Measurements from ENCODE around the gene SLC25A20. TPM values are rescaled to one million over a fixed set of nuclear protein-coding genes. Genes with fewer than 3 reads are reported as not detected.

The SLC25A20 gene
- total RNA-seq, 2 experiments from 2014 or later, result 14.8 to 16.8 TPM

DNA sequence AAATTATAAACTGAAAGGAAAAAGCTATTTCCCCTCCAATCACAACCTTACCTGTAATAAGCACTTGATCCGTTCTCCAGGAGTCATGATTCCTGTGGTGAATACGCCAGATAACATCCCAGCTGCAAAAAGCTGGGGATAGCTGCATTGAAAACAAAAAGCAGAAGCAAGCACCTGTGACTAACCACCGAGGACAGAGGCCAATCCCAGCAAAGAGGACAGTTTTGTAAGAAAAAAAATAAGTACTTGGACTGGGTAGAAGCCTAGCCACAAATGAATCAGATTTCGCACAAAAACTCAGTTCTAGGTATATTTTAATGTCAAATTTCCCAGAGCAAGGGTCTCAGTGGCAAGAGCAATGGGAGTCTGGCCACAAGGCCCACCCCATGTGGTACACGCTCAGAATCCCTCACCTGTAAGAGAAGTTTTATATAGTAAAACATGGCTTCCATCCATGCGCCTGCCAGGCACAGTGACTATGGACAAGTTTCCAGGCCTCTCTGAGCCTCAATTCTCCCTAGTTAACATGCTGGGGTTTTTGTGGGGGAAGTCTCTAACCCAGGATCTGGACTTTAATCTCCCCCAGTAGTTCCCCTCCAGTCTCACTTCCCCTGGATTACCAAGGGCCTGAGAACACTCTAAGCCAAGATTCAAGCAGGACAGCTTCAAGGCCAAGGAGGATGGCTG is 19.2 kb downstream of the SLC25A20 start:
- Mint-ChIP-seq H3K27ac (no peak overlapping the region), H3K36me3 (ENCODE audit: low read depth) (peaks cover 10% of the 10 kb centered on the region), H3K4me3 (no peak overlapping the region), H3K4me1 (ENCODE audit: low read depth) (no peaks in the 10 kb centered on the region), H3K9me3 (no peaks in the 10 kb centered on the region), H3K27me3 (no peaks in the 10 kb centered on the region)
- ChIA-PET POLR2A (interaction anchor here (0.6 kb wide), 1 partner anchor 177 kb away, joined by 3 read pairs; no protein-coding TSS in a partner anchor), CTCF (no interaction called here)
- TF ChIP-seq, protein P1, sequence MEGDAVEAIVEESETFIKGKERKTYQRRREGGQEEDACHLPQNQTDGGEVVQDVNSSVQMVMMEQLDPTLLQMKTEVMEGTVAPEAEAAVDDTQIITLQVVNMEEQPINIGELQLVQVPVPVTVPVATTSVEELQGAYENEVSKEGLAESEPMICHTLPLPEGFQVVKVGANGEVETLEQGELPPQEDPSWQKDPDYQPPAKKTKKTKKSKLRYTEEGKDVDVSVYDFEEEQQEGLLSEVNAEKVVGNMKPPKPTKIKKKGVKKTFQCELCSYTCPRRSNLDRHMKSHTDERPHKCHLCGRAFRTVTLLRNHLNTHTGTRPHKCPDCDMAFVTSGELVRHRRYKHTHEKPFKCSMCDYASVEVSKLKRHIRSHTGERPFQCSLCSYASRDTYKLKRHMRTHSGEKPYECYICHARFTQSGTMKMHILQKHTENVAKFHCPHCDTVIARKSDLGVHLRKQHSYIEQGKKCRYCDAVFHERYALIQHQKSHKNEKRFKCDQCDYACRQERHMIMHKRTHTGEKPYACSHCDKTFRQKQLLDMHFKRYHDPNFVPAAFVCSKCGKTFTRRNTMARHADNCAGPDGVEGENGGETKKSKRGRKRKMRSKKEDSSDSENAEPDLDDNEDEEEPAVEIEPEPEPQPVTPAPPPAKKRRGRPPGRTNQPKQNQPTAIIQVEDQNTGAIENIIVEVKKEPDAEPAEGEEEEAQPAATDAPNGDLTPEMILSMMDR (IDR thresholded peaks at IDR 0.05), result no peak
- ATAC-seq, result no peak
- intact Hi-C loops (cut with micrococcal nuclease), result no loop called here
- no peak for DNase-seq

GRCh38 chr3:48877671-48878070 is 21.0 kb downstream of the SLC25A20 start:
- Mint-ChIP-seq H3K27me3 (no peaks in the 10 kb centered on the region), H3K4me3 (no peak overlapping the region), H3K36me3 (ENCODE audit: low read depth) (peaks cover 7% of the 10 kb centered on the region), H3K9me3 (no peaks in the 10 kb centered on the region), H3K4me1 (ENCODE audit: low read depth) (no peaks in the 10 kb centered on the region), H3K27ac (no peak overlapping the region)
- intact Hi-C loops (cut with micrococcal nuclease), result no loop called here
- CTCF ChIA-PET, result no interaction called here
- POLR2A ChIA-PET, result no interaction called here
- ATAC-seq (no peak), DNase-seq (no peak)
- TF ChIP-seq, protein P1 (IDR thresholded peaks at IDR 0.05), result no peak

- ATAC-seq (no peak), DNase-seq (no peak)
- H3K27me3 Mint-ChIP-seq, result no peaks in the 10 kb centered on the region
- no peak overlapping the region for H3K27ac Mint-ChIP-seq
- CTCF ChIA-PET, result interaction anchor here (0.7 to 1.3 kb wide), 2 partner anchors 67 to 123 kb away, joined by 4 read pairs; no protein-coding TSS in a partner anchor
- H3K4me3 Mint-ChIP-seq, result no peak overlapping the region
- intact Hi-C loops (cut with micrococcal nuclease), result no loop called here
- POLR2A ChIA-PET, result no interaction called here
- peaks cover 12% of the 10 kb centered on the region for H3K36me3 Mint-ChIP-seq (ENCODE audit: low read depth)
- no peaks in the 10 kb centered on the region for H3K4me1 Mint-ChIP-seq (ENCODE audit: low read depth)
- no peaks in the 10 kb centered on the region for H3K9me3 Mint-ChIP-seq
- TF ChIP-seq, protein P1 (IDR thresholded peaks at IDR 0.05), result no peak
Measured at GRCh38 chr3:48863122-48863521, 35.6 kb downstream of the SLC25A20 start.

GRCh38 chr3:48859206-48859605 is 39.5 kb downstream of the SLC25A20 start:
- ATAC-seq (no peak), DNase-seq (no peak)
- Mint-ChIP-seq H3K9me3 (no peaks in the 10 kb centered on the region), H3K27me3 (no peaks in the 10 kb centered on the region), H3K27ac (no peak overlapping the region), H3K4me1 (ENCODE audit: low read depth) (no peaks in the 10 kb centered on the region), H3K4me3 (no peak overlapping the region), H3K36me3 (ENCODE audit: low read depth) (peaks cover 10% of the 10 kb centered on the region)
- CTCF ChIA-PET, result no interaction called here
- POLR2A ChIA-PET, result no interaction called here
- intact Hi-C loops (cut with micrococcal nuclease), result no loop called here
- TF ChIP-seq, protein P1 (IDR thresholded peaks at IDR 0.05), result no peak

DNA sequence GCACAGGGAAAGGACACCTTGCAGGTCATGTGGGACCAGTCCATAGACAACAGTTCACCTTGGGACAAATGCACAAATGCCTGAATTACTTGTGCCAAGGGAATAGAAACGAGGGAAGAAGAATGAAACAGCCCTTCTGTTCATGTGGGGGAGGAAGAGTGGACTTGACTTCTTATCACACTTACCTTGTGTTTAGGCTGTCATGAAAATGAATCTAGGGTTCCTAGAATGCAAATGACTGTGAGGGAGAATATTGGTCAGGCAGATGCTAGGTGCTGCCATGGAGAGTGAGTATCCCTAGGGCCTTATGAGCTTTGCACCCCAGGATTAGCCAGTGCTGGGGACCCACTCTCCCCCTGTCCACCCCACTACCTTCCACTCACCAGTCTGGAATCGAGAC is 40.0 kb downstream of the SLC25A20 start:
- Mint-ChIP-seq H3K36me3 (ENCODE audit: low read depth) (peaks cover 11% of the 10 kb centered on the region), H3K4me3 (no peak overlapping the region), H3K27ac (no peak overlapping the region), H3K27me3 (no peaks in the 10 kb centered on the region), H3K4me1 (ENCODE audit: low read depth) (no peaks in the 10 kb centered on the region), H3K9me3 (no peaks in the 10 kb centered on the region)
- ChIA-PET CTCF (no interaction called here), POLR2A (interaction anchor here (0.6 kb wide), 1 partner anchor 53 kb away, joined by 3 read pairs; no protein-coding TSS in a partner anchor)
- intact Hi-C loops (cut with micrococcal nuclease), result no loop called here
- TF ChIP-seq, protein P1 (IDR thresholded peaks at IDR 0.05), result no peak
- ATAC-seq (no peak), DNase-seq (no peak)
